GM19455 (cell line): ENCODE measurements around the gene BCL10.
A peak's percentile ranks its signal among the peaks of the same experiment; 100 is the strongest.

Experiments used
- ATAC-seq: cut with Tn5 transposase; IDR thresholded peaks from one replicate; pipeline ENCODE4 v1.9.1; 2021; ENCODE audit not compliant: unreplicated experiment

Gene BCL10

GRCh38 chr1:85300140-85300539 is 23.7 kb upstream of the BCL10 start:
- no peak for ATAC-seq

DNA sequence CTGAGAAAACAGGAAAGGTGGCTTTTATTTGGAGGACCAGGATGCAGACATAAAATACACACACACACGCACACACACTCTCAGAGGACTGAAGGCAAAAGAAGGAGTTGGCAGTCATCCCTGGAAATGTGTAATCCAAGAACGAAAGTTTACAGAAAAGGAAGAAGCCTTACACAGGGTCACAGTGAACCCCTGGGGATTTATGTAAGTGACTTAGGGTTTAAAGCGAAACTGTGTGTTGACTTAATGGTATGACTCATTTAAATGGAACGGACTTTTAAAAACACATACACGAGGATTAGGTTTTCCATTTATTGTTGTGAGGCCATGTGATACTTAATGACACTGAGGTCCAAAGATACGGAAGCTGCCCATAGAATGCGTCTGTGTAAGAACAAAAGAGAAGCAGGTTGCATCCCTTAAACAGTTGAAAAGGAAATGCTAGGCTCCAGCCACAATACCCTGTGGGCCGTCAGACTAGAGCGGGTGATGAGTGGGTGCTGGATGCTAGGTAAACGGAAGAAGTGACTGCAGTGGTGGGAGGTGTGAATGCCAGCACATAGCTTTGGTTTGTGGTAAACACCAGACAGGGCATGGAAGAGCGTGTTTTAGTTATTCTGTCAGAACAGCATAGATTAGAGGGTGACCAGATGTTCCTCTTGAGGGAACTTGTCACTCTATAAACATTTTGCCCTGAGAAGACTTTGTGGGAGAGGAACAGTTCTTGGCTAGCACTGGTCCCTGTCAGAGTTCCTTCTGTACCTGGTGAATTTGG is 21.6 kb upstream of the BCL10 start:
- peak; percentile 80 for ATAC-seq

DNA sequence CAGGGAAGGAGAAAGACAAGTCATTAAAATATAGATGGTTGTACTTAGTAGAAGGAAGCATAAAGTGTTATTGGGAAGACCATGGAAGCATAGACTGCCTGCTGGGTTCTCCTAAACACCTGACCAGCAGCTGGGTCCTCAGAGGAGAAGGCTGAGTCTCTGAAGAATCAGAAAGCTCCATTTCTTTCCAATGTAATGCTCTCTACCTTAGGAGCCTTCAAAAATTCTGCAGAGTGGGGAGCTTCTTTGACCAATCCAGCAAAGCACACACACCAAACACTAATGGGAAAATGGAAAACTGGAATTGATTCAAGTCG is 21.1 kb upstream of the BCL10 start:
- ATAC-seq: no peak

- ATAC-seq: no peak
Observed at GRCh38 chr1:85296980-85297379, 20.5 kb upstream of the BCL10 start.

DNA sequence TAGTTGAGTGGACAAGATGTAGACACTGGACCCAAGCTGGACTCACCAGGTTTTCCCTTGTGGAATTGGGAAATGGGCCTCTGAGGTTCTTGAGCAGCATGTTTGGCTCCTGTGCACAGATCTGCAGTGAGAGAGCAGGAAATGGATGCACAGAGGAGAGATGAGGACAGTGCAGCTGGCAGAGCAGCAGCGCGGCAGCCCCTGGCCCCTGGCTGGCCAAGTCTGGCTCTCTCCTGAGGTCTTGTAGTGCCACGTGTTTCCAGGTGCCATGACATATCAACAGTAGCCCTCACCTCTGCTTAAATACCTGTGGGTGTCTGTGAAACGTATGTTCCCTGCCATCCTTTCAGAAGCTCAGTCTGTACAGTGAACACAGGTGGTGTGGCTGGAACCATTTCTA is 19.2 kb upstream of the BCL10 start:
- no peak for ATAC-seq

DNA sequence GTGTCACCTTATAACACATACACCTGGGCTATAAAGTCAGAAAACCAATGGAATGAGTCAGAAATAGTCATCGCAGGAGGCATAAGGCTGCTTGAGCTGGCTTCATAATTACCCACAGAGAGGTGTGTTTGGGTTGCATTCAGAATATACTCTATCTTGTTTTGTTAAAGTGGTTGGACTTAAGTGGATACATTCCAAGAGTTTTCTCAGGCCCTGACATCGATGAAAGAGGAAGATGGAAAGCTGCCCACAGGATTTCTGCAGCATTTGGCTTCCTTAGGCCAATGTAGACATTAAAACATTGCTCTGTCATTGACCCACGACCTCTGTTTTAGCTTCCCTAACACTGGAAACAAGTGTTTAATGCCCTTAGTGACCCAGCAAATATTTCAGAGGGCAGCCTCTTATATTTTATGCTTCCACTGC is 18.6 kb upstream of the BCL10 start:
- no peak for ATAC-seq

- no peak for ATAC-seq
Observed at GRCh38 chr1:85290826-85291225, 14.4 kb upstream of the BCL10 start.

- ATAC-seq: no peak
Observed at GRCh38 chr1:85289848-85290335, 13.5 kb upstream of the BCL10 start.

DNA sequence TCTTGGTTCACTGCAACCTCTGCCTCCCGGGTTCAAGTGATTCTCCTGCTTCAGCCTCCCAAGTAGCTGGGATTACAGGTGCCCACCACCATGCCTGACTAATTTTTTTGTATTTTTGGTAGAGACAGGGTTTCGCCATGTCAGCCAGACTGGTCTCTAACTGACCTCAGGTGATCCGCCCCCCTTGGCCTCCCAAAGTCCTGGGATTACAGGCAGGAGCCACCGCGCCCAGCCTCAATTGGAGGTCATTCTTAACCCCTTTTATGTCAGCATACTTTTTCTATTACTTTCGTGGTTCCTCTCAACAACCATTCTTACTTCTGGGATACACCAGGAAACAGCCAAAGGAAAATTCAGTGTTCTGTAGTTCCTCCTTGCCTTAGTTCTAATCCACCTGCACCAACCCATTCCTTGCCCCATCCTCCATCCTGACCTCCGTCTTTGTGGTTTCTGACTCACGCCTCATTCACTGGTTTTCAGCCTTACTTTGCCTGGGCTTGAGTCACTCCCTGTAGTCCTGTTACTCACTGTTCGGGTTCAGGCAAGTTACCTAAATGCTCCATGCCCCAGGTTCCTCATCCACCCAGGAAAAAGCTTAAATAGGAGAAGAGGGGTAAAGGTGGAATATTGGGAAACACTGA is 12.9 kb upstream of the BCL10 start:
- ATAC-seq: no peak

GRCh38 chr1:85284202-85284601 is 7.8 kb upstream of the BCL10 start:
- ATAC-seq: no peak

- ATAC-seq: no peak
Observed at GRCh38 chr1:85283475-85284199, 7.2 kb upstream of the BCL10 start.

- ATAC-seq: no peak
Observed at GRCh38 chr1:85282424-85282823, 6.0 kb upstream of the BCL10 start.

DNA sequence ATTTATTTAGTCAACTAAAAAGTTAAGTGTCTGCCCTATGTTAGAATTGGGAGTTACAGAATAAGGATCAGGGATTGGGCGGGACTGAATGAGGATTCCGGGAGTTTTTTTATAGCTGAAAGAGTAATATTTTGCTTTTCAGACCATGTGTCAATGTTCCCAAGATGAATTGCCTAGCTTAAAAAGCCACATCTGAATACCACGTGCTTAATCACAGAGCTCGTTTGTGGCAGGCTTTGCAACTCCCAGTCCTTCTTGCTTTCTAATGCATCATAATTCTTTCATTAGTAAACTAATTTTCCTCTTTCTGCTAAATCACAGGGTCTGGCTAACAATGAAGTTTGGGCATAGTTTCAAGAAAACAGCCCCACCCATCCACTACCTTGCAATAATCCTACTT is 4.2 kb upstream of the BCL10 start:
- ATAC-seq: no peak

DNA sequence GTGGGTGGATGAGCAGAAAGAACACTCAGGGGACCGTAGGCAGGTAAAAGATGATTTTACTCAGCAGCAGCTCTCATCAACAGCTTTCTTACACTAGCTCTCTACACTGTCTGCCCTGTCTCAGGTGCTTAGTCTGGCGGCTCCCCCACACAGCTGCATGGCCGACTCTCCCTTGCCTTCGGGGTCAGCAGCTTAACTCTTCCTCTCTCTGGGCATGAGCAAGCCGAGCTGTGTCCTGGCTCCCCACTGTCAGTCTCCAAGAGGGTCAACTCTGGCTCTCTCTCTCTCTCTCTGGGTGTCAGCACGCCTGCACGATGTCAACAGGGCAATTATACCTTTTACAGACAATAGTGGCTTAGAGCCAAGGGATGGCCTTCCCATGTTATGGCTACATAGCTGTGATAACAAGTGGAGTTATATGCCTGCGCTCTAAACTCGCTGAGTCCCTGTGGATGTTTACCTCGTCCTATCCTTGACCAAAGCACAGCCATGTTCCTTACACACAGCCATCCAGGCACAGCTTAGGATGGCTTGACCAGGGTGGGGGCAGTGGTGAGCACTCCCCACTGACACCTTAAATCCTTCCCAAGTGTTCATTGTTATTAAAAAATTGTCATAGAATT is 3.1 kb upstream of the BCL10 start:
- ATAC-seq: no peak

- ATAC-seq: no peak
Observed at GRCh38 chr1:85278853-85279314, 2.5 kb upstream of the BCL10 start.

DNA sequence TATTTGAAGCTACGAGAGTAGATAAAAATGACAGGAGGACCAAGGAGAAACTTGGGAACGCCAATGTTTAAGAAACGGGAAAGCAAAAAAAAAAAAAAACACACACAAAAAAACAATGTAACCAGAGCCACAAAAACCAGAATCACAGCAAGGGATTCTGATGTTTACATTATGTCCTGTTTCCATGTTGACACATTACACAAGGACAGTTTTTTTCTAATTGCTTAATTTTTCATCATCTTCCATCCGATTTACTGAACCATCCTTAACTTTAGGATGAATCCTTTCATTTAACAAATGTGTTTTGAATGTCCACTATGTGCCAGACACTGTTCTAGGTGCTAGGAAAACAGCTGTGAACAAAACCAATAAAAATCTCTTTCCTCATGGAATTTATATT is 1.4 kb upstream of the BCL10 start:
- ATAC-seq: no peak

DNA sequence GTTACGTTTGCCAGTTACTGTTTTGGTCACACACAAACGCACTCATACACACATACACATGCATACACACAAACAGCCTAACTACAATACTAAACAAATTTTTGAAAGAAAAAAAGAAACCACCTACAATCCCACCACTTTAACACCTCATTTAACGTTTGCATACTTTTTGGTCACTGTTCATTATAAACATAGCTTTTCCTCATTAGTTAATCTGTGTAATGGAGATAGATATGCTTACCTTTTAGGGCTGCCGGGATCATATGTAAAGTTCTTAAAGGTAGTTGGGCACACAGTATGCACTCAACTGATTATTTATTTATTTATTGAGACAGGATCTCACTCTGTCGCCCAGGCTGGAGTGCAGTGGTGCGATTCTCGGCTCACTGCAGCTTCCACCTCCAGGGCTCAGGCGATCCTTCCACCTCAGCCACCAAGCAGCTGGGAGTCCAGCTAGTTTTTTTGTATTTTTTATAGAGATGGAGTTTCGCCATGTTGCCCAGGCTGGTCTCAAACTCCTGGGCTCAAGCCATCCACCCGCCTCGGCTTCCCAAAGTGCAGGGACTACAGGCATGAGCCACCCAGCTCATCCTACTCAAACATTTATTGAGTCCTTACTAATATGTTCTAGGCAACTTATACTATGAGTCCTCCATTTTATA is 677 bp upstream of the BCL10 start:
- no peak for ATAC-seq

GRCh38 chr1:85275701-85276214 is 674 bp downstream of the BCL10 start:
- no peak for ATAC-seq

DNA sequence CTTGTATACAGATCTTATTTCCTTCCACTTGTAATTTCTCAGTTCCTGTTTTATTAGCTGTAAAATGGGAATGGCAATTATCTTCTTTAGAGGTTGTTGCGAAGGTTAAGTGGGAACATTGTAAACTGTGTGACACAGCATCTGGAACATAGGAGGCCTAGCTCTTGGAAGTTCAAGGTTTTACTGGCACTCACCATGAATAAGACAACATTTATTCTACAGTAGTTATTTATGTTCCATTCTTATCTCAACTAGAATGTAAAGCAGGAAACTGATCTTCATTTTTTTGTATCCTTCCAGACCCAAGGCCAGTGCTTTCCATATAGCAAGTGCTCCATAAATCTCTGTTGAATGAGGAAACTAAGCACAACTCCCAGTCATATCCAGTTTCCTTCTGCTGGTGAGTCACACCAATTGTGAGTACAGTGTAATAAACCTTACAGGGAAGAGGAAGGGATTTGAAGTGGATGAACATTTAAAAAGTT is 1.4 kb downstream of the BCL10 start:
- no peak for ATAC-seq

GRCh38 chr1:85273397-85273796 is 3.0 kb downstream of the BCL10 start:
- no peak for ATAC-seq
